ENCODE measurements around the gene PHACTR3. TPM values are rescaled to one million over a fixed set of nuclear protein-coding genes. Genes with fewer than 3 reads are reported as not detected.

PHACTR3 gene
- total RNA-seq, 2 donors from 2014 or later = 0.86 to 24.2 TPM

- H3K9me3 ChIP-seq = no peaks in the 10 kb centered on the region
- no peak overlapping the region for H3K4me3 ChIP-seq
- no peak for DNase-seq (ENCODE audit: low spot score)
- no peak for TF ChIP-seq CTCF (IDR thresholded peaks at IDR 0.05)
- H3K36me3 ChIP-seq = no peaks in the 10 kb centered on the region
- no peaks in the 10 kb centered on the region for H3K27me3 ChIP-seq
- no peaks in the 10 kb centered on the region for H3K4me1 ChIP-seq
- no peak overlapping the region for H3K27ac ChIP-seq
These were observed 21.0 kb downstream of the PHACTR3 start for GRCh38 chr20:59625214-59625922.

GRCh38 chr20:59627298-59627697 is 23.0 kb downstream of the PHACTR3 start:
- no peak for DNase-seq (ENCODE audit: low spot score)
- Histone ChIP-seq H3K4me1 (no peaks in the 10 kb centered on the region), H3K27me3 (no peaks in the 10 kb centered on the region), H3K9me3 (no peaks in the 10 kb centered on the region), H3K36me3 (no peaks in the 10 kb centered on the region), H3K27ac (no peak overlapping the region), H3K4me3 (no peak overlapping the region)
- TF ChIP-seq CTCF (IDR thresholded peaks at IDR 0.05) = no peak

GRCh38 chr20:59628171-59628570 is 23.8 kb downstream of the PHACTR3 start:
- Histone ChIP-seq H3K27me3 (no peaks in the 10 kb centered on the region), H3K27ac (no peak overlapping the region), H3K36me3 (no peaks in the 10 kb centered on the region), H3K4me3 (no peak overlapping the region), H3K4me1 (no peaks in the 10 kb centered on the region), H3K9me3 (no peaks in the 10 kb centered on the region)
- no peak for TF ChIP-seq CTCF (IDR thresholded peaks at IDR 0.05)
- no peak for DNase-seq (ENCODE audit: low spot score)

- no peak for DNase-seq (ENCODE audit: low spot score)
- Histone ChIP-seq H3K4me3 (no peak overlapping the region), H3K9me3 (no peaks in the 10 kb centered on the region), H3K27ac (no peak overlapping the region), H3K36me3 (no peaks in the 10 kb centered on the region), H3K27me3 (no peaks in the 10 kb centered on the region), H3K4me1 (no peaks in the 10 kb centered on the region)
- no peak for TF ChIP-seq CTCF (IDR thresholded peaks at IDR 0.05)
These were observed 25.1 kb downstream of the PHACTR3 start for GRCh38 chr20:59629141-59630045.

- H3K27ac ChIP-seq = no peak overlapping the region
- TF ChIP-seq CTCF (IDR thresholded peaks at IDR 0.05) = no peak
- DNase-seq (ENCODE audit: low spot score) = no peak
These were observed 26.2 kb downstream of the PHACTR3 start for GRCh38 chr20:59630526-59630925.

More at GRCh38 chr20:59630526-59630925, 26.2 kb downstream of the PHACTR3 start:
- H3K27me3 ChIP-seq = no peaks in the 10 kb centered on the region
- no peak overlapping the region for H3K4me3 ChIP-seq
- no peaks in the 10 kb centered on the region for H3K36me3 ChIP-seq
- no peaks in the 10 kb centered on the region for H3K9me3 ChIP-seq
- H3K4me1 ChIP-seq = no peaks in the 10 kb centered on the region

Measured in right atrium auricular region (tissue), 2 donors.